Measurements from ENCODE around the gene CCL13.

- TF ChIP-seq ZNF274 (IDR thresholded peaks at IDR 0.05; ENCODE audit: low read depth, low read length): no peak
- TF ChIP-seq SUZ12 (IDR thresholded peaks at IDR 0.05; ENCODE audit: extremely low read depth, insufficient read depth, insufficient read length): no peak
- no peak for TF ChIP-seq YY1 (IDR thresholded peaks at IDR 0.05; ENCODE audit: insufficient read depth, insufficient read length)
Measured at GRCh38 chr17:34403006-34403405, 46.7 kb downstream of the CCL13 start.

Measured in NT2/D1 (cell line).